Colonic mucosa (tissue), 4 donors: ENCODE results near the gene ZCCHC7. TPM values are rescaled to one million over a fixed set of nuclear protein-coding genes. Genes with fewer than 3 reads are reported as not detected.

ENCODE experiments used
- DNase-seq: peaks from one replicate; pipeline ENCODE4 v3.0.0-alpha.2; 2020
- H3K27ac ChIP-seq: fragments of 200-600 bp; one replicate; pipeline ENCODE4 v1.8.0; 2021
- H3K27me3 ChIP-seq: fragments of 200-600 bp; one replicate; pipeline ENCODE4 v1.8.0; 2021
- H3K36me3 ChIP-seq: fragments of 200-600 bp; one replicate; pipeline ENCODE4 v1.8.0; 2021
- H3K4me1 ChIP-seq: fragments of 200-600 bp; one replicate; pipeline ENCODE4 v1.8.0; 2021; ENCODE audit warnings: mild to moderate bottlenecking
- H3K4me3 ChIP-seq: fragments of 200-600 bp; one replicate; pipeline ENCODE4 v1.8.0; 2021
- H3K9ac ChIP-seq, 2 donors: one replicate each; pipeline ENCODE4 v1.7.0; 2013; ENCODE audit warnings: control low read depth in 2 of 2, low read depth in 2 of 2, low read length in 2 of 2
- H3K9me3 ChIP-seq: fragments of 200-600 bp; one replicate; pipeline ENCODE4 v1.8.0; 2021
- CTCF ChIP-seq: fragments of 200-600 bp; IDR thresholded peaks from one replicate; pipeline ENCODE4 v1.8.0; 2022; ENCODE audit warnings: antibody characterized with exemption, mild to moderate bottlenecking
- intact Hi-C: fragments of 100-400 bp; cut with DNase I; formaldehyde crosslinking; loops from one replicate; pipeline ENCODE4 v1.14.1; 2022
- total RNA-seq, 2 donors: library from RNA; stranded (reverse); fragmentation: NEBNext Ultra II Directional in 1 of 2; extraction: Animal tissue kit (Norgen Biotek cat#: 25700) in 1 of 2; gene quantifications; one replicate each; pipeline ENCODE4 v1.2.1, GENCODE V29; 2021
- donor health status: healthy.
- donor health status: DM: no; HTN: no; CAD: no.
- donor health status: DM: no; HTN: no; CAD: no.

ZCCHC7 gene
- total RNA-seq, 2 donors from 2014 or later = 14.6 to 15.9 TPM

GRCh38 chr9:37372839-37373238 is 252.5 kb downstream of the ZCCHC7 start:
- intact Hi-C loops = no loop called here
- no peak for DNase-seq
- H3K27me3 ChIP-seq = no peaks in the 10 kb centered on the region
- H3K4me1 ChIP-seq = no peaks in the 10 kb centered on the region
- H3K27ac ChIP-seq = no peak overlapping the region
- no peak overlapping the region for H3K4me3 ChIP-seq
- no peaks in the 10 kb centered on the region for H3K36me3 ChIP-seq
- no peak overlapping the region for H3K9ac ChIP-seq
- no peak for TF ChIP-seq CTCF
- H3K9me3 ChIP-seq = no peaks in the 10 kb centered on the region

GRCh38 chr9:37373621-37374020 is 253.2 kb downstream of the ZCCHC7 start:
- no peaks in the 10 kb centered on the region for H3K4me1 ChIP-seq
- no peak for TF ChIP-seq CTCF
- no peak for DNase-seq
- H3K9me3 ChIP-seq = no peaks in the 10 kb centered on the region
- H3K36me3 ChIP-seq = no peaks in the 10 kb centered on the region
- no peak overlapping the region for H3K27ac ChIP-seq
- H3K9ac ChIP-seq = no peak overlapping the region
- intact Hi-C loops = no loop called here
- H3K27me3 ChIP-seq = no peaks in the 10 kb centered on the region
- H3K4me3 ChIP-seq = no peak overlapping the region

GRCh38 chr9:37374892-37375291 is 254.5 kb downstream of the ZCCHC7 start:
- Histone ChIP-seq H3K9ac (no peak overlapping the region), H3K4me3 (no peak overlapping the region), H3K4me1 (no peaks in the 10 kb centered on the region), H3K27me3 (no peaks in the 10 kb centered on the region), H3K36me3 (no peaks in the 10 kb centered on the region), H3K9me3 (no peaks in the 10 kb centered on the region), H3K27ac (no peak overlapping the region)
- no peak for DNase-seq
- TF ChIP-seq CTCF = no peak
- intact Hi-C loops = no loop called here

GRCh38 chr9:37377688-37378612 is 257.6 kb downstream of the ZCCHC7 start:
- Histone ChIP-seq H3K27me3 (no peaks in the 10 kb centered on the region), H3K9me3 (no peaks in the 10 kb centered on the region), H3K4me3 (no peak overlapping the region), H3K27ac (no peak overlapping the region), H3K9ac (no peak overlapping the region), H3K4me1 (no peaks in the 10 kb centered on the region), H3K36me3 (no peaks in the 10 kb centered on the region)
- TF ChIP-seq CTCF = no peak
- intact Hi-C loops = no loop called here
- no peak for DNase-seq

- no peak overlapping the region for H3K27ac ChIP-seq
- H3K9me3 ChIP-seq = no peaks in the 10 kb centered on the region
- no peaks in the 10 kb centered on the region for H3K36me3 ChIP-seq
- intact Hi-C loops = no loop called here
- no peak for TF ChIP-seq CTCF
- H3K4me3 ChIP-seq = no peak overlapping the region
- H3K9ac ChIP-seq = no peak overlapping the region
- DNase-seq = no peak
- H3K27me3 ChIP-seq = no peaks in the 10 kb centered on the region
- no peaks in the 10 kb centered on the region for H3K4me1 ChIP-seq
Measured at GRCh38 chr9:37378613-37379004, 258.2 kb downstream of the ZCCHC7 start.
